Esophagus muscularis mucosa (tissue), 4 donors: ENCODE data around the gene ZMIZ1. TPM values are rescaled to one million over a fixed set of nuclear protein-coding genes. Genes with fewer than 3 reads are reported as not detected.

Experiments
- DNase-seq: peaks from one replicate; pipeline ENCODE4 v3.0.0-alpha.2; 2017; ENCODE audit errors: extremely low spot score
- H3K27ac ChIP-seq, 4 donors: fragments of 200-600 bp; sonication (generic); replicated peaks in 1 of 4; 1 replicate in 3 of 4; 2 replicates in 1 of 4; pipeline ENCODE4 v1.5.1; 2016 to 2019; ENCODE audit warnings: mild to moderate bottlenecking in 1 of 4
- H3K27me3 ChIP-seq, 4 donors: fragments of 200-600 bp; sonication (generic); one replicate each; pipeline versions ENCODE4 v1.5.1 to v1.6.0; 2016 to 2019
- H3K36me3 ChIP-seq, 4 donors: fragments of 200-600 bp; sonication (generic); one replicate each; pipeline ENCODE4 v1.5.1; 2016 to 2019
- H3K4me1 ChIP-seq, 4 donors: fragments of 200-600 bp; sonication (generic); one replicate each; pipeline ENCODE4 v1.5.1; 2016 to 2019
- H3K4me3 ChIP-seq, 4 donors: fragments of 200-600 bp; sonication (generic); 1 replicate in 2 of 4; 2 replicates in 2 of 4; pipeline ENCODE4 v1.5.1; 2016 to 2019; ENCODE audit warnings: mild to moderate bottlenecking in 4 of 4, moderate library complexity in 1 of 4
- H3K9me3 ChIP-seq, 4 donors: fragments of 200-600 bp; sonication (generic); 1 replicate in 3 of 4; 2 replicates in 1 of 4; pipeline ENCODE4 v1.5.1; 2016 to 2019
- CTCF ChIP-seq, 3 experiments: fragments of 200-600 bp in 2 of 3; fragments of 450-650 bp in 1 of 3; sonication (generic) in 2 of 3; IDR thresholded peaks; one replicate each; pipeline ENCODE4 v1.5.1; 2017 to 2019; ENCODE audit warnings: antibody characterized with exemption in 3 of 3, mild to moderate bottlenecking in 2 of 3, moderate library complexity in 1 of 3
- EP300 ChIP-seq: sonication (generic); formaldehyde crosslinking; IDR thresholded peaks from one replicate; pipeline ENCODE4 v1.6.1; 2017; ENCODE audit warnings: antibody characterized with exemption
- POLR2A ChIP-seq: fragments of 450-650 bp; IDR thresholded peaks from one replicate; pipeline ENCODE4 v1.6.1; 2017; ENCODE audit warnings: antibody characterized with exemption, moderate library complexity, mild to moderate bottlenecking, low read depth
- POLR2AphosphoS5 ChIP-seq, 2 donors: sonication (generic); formaldehyde crosslinking; IDR thresholded peaks; one replicate each; pipeline ENCODE4 v1.6.1; 2017; ENCODE audit warnings: antibody characterized with exemption in 2 of 2
- WGBS: methylation state at CpG from one replicate; pipeline ENCODE4 v1.1.5; 2018; 5-methylcytosine and 5-hydroxymethylcytosine counted together
- intact Hi-C: fragments of 100-400 bp; cut with DNase I; formaldehyde crosslinking; loops from one replicate; pipeline ENCODE4 v1.15.1; 2023
- total RNA-seq, 4 donors: library from RNA; depleted of rRNA; stranded (reverse); fragments of >200 nt; gene quantifications; one replicate each; pipeline versions ENCODE4 v1.1.0 to v1.2.1, GENCODE V29; 2016

ZMIZ1 gene
- total RNA-seq, 4 donors from 2014 or later: 48.7 to 87.2 (median 66.0) TPM

- Histone ChIP-seq H3K27me3 (no peaks in the 10 kb centered on the region), H3K36me3 (no peaks in the 10 kb centered on the region), H3K27ac (peak overlapping the region; percentile 78 to 91 (median 82)), H3K4me3 (peak overlapping the region; percentile 64 to 79 (median 66)), H3K9me3 (no peaks in the 10 kb centered on the region), H3K4me1 (peaks cover 84 to 96% (median 95%) of the 10 kb centered on the region in 4 donors)
- intact Hi-C loops: no loop called here
- WGBS: 70% methylated on average over 2 of the region's 120 CpGs
- DNase-seq: no peak
- TF ChIP-seq EP300 (no peak), POLR2AphosphoS5 (IDR thresholded peaks at IDR 0.05) (peak; percentile 43 to 62), POLR2A (no peak), CTCF (IDR thresholded peaks at IDR 0.05) (no peak)
Measured at GRCh38 chr10:79243181-79244067, 174.7 kb downstream of the ZMIZ1 start.

GRCh38 chr10:79244068-79244442 is 175.3 kb downstream of the ZMIZ1 start:
- H3K4me3 ChIP-seq: peak overlapping the region; percentile 64 to 79 (median 66)

GRCh38 chr10:79244841-79245504 is 176.2 kb downstream of the ZMIZ1 start:
- H3K36me3 ChIP-seq: no peaks in the 10 kb centered on the region
- H3K9me3 ChIP-seq: no peaks in the 10 kb centered on the region
- peak overlapping the region; percentile 78 to 91 (median 82) for H3K27ac ChIP-seq
- TF ChIP-seq POLR2A (no peak), EP300 (no peak), POLR2AphosphoS5 (IDR thresholded peaks at IDR 0.05) (no peak), CTCF (IDR thresholded peaks at IDR 0.05) (no peak)
- intact Hi-C loops: no loop called here
- peak overlapping the region in 1 of 4 donors; percentile 79 for H3K4me3 ChIP-seq
- H3K27me3 ChIP-seq: no peaks in the 10 kb centered on the region
- H3K4me1 ChIP-seq: peaks cover 86 to 96% (median 95%) of the 10 kb centered on the region in 4 donors
- 84% methylated on average over 15 of the region's 15 CpGs for WGBS
- DNase-seq: no peak

More at GRCh38 chr10:79244068-79244442, 175.3 kb downstream of the ZMIZ1 start:
- Histone ChIP-seq H3K4me1 (peaks cover 84 to 96% (median 95%) of the 10 kb centered on the region in 4 donors), H3K27me3 (no peaks in the 10 kb centered on the region), H3K27ac (peak overlapping the region; percentile 78 to 91 (median 82)), H3K36me3 (no peaks in the 10 kb centered on the region), H3K9me3 (no peaks in the 10 kb centered on the region)
- TF ChIP-seq EP300 (no peak), POLR2AphosphoS5 (IDR thresholded peaks at IDR 0.05) (no peak), POLR2A (no peak), CTCF (IDR thresholded peaks at IDR 0.05) (no peak)
- WGBS: 83% methylated on average over 6 of the region's 10 CpGs
- intact Hi-C loops: no loop called here
- no peak for DNase-seq

GRCh38 chr10:79245539-79246208 is 176.9 kb downstream of the ZMIZ1 start:
- TF ChIP-seq POLR2A: no peak
- no peak for TF ChIP-seq CTCF (IDR thresholded peaks at IDR 0.05)
- TF ChIP-seq POLR2AphosphoS5 (IDR thresholded peaks at IDR 0.05): no peak
- no peak overlapping the region for H3K4me3 ChIP-seq
- peaks cover 87 to 98% (median 95%) of the 10 kb centered on the region in 4 donors for H3K4me1 ChIP-seq
- DNase-seq: no peak
- intact Hi-C loops: no loop called here
- H3K27me3 ChIP-seq: no peaks in the 10 kb centered on the region
- no peaks in the 10 kb centered on the region for H3K9me3 ChIP-seq
- 77% methylated on average over 9 of the region's 9 CpGs for WGBS
- H3K36me3 ChIP-seq: no peaks in the 10 kb centered on the region
- H3K27ac ChIP-seq: peak overlapping the region; percentile 78 to 91 (median 82)
